MM.1S (cell line): ENCODE measurements around the gene FIBCD1.

Source experiments
- CTCF ChIP-seq: fragments of 300-600 bp; sonication (generic); IDR thresholded peaks from 2 replicates; pipeline ENCODE4 v1.5.1; 2016; ENCODE audit warnings: antibody characterized with exemption, low read length, mixed read lengths
- EZH2 ChIP-seq: fragments of 300-600 bp; sonication (generic); optimal IDR thresholded peaks from 2 replicates; pipeline ENCODE3; 2017; ENCODE audit warnings: low read depth, mild to moderate bottlenecking, antibody characterized with exemption, low read length, mixed read lengths

GRCh38 chr9:130873966-130874365 lies 65.1 kb downstream of the FIBCD1 start:
- TF ChIP-seq CTCF (no peak), EZH2 (no peak)
